HG03558 (cell line): Measurements from ENCODE around the gene SLC66A2.
"Not testable (repeated sequence)": the region's sequence is repeated elsewhere in the genome, so short reads cannot be mapped to it uniquely, and the experiment has no call there.

Experiments used
- ATAC-seq: cut with Tn5 transposase; IDR thresholded peaks from one replicate; pipeline ENCODE4 v1.9.1; 2021; ENCODE audit warnings: moderate number of reproducible peaks; ENCODE audit not compliant: unreplicated experiment; ENCODE audit errors: extremely low read depth

SLC66A2 gene

DNA sequence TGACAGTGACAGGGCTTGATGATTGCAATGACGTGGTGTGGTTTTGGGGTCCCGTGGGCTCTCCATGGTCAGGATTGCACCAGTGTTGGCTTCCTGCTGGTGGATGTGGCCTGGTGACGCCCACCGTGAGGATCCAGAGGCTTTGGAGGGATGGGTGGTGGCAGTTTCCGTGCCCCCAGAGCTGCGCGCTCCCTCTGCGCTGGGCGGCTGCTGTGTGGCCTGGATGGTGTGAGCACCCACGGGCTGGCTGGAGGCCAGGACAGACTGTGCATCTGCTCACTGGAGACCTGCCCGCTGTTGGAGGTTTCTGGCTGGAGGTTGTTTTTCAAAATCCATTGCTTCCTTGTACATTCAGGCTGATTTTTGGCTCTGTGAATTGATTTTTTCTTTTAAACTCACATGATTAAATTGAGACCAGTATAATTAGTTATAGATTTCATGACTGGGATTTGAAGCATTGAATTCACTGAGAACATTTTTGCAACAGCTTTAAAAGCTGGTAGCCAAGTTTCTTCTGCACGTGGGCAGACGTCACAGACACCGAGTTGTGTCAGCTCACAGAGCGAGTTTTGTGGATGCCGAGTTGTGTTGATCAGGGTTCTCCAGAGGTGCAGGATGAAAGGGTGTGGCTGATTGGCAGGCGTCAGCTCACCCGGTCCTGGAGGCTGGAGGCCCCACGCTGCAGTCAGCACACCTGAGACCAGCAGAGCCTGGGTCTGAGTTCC is 81.0 kb downstream of the SLC66A2 start:
- ATAC-seq: no peak

DNA sequence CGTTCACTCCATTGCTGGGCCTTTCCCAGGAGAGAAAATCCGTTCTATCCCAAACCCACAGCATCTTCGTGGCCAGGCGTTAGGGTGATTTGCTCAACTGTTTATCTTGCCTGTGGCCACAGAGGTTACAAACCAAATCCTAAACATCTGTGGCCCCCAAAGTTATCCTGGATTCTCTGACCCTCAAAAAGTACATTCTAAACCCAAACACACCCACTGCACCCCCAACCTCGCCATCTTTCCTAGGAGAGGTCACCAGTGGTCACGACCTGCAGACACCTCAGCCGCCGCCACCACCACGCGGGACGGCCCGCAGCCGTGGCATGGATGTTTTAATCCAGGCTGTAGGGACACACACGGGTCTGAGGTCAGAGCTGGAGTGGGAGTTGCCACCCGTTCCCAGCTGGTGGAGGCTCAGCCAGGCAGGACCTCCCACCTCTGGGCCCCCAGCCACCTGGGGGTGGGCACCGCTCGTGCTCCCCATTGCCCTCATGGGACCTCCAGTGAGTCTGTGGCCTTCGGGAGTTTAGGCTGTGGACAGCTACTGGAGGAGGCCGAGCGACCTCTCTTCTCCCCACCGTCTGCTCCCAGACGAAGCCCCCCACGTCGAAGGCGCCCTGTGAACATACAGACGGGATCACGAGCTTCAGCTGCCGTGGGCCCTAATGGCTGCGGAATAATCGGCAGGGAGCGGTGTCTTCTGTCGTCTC is 81.7 kb downstream of the SLC66A2 start:
- ATAC-seq: no peak

DNA sequence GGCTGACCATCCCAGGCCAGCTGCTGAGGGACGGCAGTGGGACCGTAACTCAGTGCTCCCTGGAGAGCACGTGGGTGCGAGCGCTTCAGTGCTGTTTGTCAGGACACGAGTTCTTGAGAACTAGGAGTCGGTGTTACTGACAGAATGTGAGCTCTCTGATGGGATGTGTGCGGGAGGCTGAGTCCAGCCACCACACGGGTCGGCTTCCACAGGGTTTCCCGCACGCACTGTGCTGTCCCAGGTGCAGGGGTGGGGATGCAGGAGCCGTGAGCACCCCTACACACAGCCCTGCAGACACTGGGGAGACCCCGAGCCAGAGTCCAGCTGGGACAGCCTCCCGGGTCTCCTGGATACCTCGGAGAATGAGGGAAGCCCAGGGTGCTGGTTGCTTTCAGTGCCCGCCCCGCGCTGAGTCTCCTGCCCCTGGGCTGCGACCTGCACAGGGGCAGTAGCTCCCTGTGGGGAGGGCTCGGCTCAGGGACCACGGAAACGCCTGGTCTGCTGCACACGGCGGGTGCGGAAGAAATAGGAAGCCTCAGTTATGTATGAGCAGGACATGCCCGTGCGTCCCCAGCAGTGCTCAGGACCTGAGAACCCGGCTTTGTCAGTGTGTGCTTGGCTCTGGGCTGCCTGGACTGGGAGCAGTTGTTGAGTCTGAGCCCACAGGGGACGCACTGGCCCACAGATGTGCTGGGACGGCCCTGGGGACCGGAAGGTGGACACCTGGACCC is 82.5 kb downstream of the SLC66A2 start:
- no peak for ATAC-seq

DNA sequence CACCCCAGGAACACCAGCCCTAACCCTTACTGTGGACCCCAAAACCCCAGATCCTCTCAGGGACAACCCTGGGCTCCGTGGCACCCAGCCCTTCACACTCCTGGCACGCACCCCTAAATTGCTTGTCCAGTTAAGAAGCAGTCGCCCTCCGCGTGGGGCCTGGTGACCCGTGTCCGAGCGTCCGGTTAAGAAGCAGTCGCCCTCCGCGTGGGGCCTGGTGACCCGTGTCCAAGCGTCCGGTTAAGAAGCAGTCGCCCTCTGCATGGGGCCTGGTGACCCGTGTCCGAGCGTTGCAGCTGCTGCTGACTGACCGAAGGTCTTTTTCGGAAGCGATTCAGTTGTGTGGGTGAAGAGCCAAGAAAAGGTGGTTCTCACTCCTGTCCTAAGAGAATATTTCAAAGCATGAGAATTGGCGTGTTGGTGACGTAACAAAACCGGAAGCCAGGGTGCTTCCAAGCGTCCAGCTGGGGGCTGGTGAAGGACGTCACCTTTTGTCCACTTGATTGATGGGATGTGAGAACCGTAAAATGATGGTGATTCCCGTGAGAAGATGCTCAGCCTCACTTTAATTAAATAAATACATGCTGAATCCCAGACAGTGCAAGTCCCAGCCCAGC is 83.2 kb downstream of the SLC66A2 start:
- ATAC-seq: no peak

DNA sequence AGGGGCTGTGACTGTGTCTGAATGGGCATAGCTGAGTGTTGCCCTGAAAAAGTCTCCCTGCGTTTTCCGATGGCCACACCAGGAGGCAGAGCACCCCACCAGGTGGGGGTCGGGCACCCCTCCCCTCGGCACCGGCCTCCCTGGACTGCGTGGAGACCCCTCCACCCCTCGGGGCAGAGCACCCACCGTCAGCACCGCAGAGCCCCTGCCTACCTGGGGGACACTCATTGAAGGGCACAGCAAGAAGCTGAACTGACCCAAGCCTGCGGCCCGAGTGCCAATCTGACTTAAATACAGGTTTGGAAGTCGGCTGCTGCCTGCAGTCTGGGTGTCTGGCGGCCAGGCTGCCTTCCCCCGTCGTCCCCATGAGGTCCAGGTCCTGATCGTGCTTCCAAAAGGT is 83.8 kb downstream of the SLC66A2 start:
- no peak for ATAC-seq

DNA sequence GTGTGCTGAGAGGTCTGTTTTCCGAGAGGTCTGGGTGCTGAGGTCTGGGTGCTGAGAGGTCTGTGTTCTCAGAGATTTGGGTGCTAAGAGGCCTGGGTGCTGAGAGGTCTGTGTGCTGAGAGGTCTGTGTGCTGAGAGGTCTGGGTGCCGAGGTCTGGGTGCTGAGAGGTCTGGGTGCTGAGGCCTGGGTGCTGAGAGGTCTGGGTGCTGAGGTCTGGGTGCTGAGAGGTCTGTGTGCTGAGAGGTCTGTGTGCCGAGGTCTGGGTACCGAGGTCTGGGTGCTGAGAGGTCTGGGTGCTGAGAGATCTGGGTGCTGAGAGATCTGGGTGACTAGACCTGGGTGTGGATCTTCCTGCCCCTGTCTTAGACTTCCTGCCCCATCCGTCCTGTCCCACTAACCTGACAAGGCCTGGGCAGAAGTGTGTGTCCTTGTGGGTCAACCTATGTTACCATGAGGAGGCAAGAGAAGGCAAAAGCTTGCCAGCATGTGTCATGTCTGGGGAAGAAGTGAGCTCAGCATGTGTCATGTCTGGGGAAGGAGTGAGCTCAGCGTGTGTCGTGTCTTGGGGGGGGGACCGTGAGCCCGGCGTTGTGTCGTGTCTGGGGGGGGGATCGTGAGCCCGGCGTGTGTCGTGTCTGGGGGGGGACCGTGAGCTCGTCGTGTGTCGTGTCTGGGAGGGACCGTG is 84.4 kb downstream of the SLC66A2 start:
- ATAC-seq: no peak

DNA sequence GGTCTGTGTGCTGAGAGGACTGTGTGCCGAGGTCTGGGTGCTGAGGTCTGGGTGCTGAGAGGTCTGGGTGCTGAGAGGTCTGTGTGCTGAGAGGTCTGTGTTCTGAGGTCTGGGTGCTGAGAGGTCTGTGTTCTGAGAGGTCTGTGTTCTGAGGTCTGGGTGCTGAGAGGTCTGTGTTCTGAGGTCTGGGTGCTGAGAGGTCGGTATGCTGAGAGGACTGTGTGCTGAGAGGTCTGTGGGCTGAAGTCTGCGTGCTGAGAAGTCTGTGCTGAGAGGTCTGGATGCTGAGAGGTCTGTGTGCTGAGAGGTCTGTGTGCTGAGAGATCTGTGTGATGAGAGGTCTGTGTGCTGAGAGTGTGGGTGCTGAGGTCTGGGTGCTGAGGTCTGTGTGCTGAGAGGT is 85.5 kb downstream of the SLC66A2 start:
- not testable (repeated sequence) for ATAC-seq

DNA sequence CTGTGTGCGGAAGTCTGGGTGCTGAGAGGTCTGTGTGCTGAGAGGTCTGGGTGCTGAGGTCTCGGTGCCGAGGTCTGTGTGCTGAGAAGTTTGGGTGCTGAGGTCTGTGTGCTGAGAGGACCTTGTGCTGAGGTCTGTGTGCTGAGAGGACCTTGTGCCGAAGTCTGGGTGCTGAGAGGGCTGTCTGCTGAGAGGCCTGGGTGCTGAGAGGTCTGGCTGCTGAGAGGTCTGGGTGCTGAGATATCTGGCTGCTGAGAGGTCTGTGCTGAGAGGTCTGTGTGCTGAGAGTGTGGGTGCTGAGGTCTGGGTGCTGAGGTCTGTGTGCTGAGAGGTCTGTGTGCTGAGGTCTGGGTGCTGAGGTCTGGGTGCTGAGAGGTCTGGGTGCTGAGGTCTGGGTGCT is 86.5 kb downstream of the SLC66A2 start:
- not testable (repeated sequence) for ATAC-seq

DNA sequence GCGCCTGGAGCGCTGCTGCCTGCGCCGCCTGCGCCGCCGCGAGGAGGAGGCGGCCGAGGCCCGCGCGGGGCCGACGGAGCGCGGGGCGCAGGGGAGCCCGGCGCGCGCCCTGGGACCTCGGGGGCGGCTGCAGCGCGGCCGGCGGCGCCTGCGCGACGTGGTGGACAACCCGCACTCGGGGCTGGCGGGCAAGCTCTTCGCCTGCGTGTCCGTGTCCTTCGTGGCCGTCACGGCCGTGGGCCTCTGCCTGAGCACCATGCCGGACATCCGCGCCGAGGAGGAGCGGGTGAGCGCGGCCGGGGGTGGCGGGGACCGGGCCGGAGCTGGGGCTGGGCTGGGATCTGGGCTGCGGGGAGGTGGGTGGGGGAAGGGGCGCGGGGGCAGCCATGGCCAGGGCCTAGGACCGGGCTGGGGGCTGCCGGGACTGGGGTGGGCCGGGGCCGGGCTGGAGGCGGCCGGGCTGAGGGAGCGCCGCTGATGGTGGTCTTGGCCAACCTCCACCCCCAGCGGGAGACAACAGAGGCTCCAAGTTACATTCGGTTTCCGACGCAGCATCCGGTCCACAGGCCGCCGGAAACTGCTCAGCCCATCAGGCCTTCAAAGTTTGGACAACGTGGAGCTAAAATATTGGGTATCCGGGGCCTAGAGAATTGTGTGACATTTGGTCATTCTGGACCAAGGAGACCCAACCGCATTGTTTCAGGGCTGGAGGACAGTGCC is 87.3 kb downstream of the SLC66A2 start:
- no peak for ATAC-seq

DNA sequence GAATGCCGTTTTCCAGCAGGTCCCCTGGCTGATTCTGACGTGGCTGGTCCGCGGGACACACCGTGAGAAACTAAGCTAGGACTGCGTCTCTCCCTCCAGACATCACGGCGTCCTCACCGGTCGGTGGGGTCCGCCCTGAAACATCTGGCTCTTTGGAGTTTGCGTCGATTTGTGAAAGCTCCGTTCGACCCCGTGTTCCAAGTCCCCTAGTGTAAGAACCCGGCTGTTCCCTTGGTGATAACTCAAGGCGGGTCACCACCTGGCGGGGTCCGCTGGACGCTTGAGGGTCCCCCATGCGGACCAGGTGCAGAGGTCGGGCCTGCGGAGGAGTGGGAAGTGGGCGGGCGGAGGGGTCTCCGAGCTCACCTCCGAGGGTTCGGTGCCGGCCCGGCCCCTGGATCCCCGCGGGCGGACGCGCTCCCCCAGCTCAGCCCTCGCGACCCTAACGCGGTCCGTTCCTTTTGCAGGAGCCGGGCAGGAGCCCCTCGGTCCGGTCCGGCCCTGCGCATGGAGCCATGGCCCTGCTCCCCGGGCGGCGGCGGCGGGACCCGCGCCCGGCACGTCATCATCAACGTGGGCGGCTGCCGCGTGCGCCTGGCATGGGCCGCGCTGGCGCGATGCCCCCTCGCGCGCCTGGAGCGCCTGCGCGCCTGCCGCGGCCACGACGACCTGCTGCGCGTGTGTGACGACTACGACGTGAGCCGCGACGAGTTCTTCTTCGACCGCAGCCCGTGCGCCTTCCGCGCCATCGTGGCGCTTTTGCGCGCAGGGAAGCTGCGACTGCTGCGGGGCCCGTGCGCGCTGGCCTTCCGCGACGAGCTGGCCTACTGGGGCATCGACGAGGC is 88.1 kb downstream of the SLC66A2 start:
- ATAC-seq: no peak

DNA sequence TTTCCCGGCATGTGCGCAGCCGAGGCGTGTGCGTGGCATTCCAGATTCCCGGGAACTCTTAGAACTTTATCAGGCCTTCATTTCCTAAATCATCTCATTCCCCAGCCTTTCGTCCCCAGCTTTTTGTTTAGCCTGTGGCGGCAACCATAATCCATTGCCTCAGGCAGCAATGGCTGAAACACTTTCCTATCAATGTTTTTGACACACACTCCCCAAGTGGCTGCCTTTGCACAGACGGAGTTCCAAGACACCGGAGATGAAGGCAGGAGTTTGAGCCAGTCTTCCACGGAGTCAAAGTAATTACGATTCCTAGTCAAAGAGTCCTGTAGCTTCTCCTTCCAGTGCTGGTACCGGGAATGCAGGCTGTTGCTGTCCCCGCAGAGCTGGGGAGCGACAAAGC is 88.9 kb downstream of the SLC66A2 start:
- ATAC-seq: no peak

DNA sequence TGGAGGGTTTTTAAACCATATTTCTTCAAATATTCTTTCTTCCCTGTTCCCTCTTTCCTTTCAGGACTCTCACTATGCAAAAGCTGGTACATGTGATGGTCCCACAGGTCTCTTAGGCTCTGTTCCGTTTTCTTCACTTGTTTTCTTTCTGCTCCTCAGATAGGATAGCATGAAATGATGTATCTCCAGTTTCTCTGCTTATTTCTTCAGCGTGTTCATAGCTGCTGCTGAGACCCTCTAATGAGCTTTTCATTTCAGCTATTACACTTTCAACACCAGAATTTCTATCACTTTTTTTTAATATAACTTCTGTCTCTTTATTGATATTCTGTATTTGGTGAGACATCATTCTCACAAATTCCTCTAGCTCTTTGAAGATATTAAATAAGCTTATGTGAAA is 89.8 kb downstream of the SLC66A2 start:
- no peak for ATAC-seq

DNA sequence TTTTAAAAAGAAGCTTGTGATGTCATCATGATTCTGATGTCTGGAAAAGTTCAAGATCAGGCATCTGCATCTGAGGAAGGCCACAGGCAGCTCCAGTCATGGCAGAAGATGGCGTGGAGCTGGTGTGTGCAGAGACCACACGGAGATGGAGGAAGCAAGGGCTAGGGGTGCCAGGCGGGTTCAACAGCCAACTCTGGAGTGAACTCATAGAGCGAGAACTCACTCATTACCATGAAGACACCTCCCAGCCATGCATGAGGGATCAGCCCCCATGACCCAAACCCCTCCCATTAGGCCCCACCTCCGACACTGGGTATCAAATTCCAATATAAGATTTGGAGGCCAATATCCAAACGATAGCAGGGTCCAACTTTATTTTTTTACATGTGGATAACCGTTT is 92.1 kb downstream of the SLC66A2 start:
- ATAC-seq: no peak

DNA sequence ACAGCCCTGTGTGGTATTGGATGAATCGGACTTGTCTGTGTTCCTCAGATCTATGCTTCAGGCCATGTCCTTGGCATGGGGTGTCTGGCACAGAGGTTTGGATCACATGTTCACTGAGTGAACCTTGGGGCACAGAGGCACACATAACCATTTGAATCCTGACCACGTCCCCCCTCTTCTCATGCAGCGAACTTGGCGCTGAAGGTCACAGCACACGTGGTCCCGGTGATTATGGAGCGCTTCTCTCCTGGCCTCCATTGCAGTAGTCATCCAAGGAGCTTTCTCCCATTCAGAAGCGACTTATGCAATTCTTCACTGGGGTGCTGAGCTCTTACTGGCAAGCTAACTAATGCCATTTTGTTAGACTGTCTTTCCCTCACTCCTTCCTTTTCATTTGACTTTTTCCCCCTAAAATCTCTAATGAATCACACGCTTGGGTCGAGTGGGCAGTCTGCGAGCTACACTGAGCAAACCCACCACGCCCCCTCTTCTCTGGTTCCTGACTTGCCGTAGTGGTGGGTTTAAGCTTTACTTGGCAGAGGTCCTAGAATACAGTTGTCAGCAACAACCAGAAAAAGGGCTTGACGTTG is 94.3 kb downstream of the SLC66A2 start:
- ATAC-seq: no peak

DNA sequence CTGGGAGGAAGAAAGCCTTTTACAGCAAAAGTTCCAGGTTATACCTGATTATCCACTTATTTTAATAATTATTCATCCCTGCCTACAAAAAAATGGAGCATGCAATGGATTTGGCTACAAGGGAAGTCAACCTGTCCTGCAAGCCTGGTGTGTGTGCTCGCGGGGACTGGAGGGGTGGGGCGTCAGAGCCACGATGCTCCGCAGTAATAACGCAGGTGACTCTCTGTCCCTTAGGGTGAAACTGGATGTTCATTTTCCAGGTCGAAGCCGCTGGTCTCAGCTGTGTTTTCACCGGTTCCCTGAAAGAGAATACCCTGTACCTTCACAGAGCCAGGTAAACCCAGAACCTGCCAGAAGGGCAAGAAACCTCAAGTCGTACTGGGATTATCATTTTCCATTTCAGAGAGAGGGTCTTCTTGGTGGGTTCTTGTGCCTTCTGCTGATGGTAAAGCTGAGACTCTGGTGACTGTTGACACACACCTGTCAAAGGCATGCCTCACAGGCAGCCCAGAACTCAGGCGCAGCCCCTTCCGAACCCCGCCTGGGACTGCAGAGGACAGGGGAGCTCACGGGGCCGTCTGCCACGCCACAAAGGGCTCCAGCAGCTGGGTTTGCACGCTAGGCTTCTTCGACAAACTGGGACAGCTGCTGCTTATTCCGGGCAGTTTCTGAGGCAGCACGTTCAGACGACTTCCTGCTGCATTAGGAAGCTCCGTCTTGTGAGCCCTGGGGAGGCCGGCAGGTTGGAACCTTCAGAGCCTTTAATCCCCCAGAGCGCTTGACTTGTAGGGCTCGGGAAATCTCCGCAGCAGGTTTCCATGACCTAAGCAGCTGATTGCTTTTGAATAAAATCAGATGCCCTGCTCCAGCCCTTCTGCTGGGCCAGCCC is 95.1 kb downstream of the SLC66A2 start:
- ATAC-seq: no peak

DNA sequence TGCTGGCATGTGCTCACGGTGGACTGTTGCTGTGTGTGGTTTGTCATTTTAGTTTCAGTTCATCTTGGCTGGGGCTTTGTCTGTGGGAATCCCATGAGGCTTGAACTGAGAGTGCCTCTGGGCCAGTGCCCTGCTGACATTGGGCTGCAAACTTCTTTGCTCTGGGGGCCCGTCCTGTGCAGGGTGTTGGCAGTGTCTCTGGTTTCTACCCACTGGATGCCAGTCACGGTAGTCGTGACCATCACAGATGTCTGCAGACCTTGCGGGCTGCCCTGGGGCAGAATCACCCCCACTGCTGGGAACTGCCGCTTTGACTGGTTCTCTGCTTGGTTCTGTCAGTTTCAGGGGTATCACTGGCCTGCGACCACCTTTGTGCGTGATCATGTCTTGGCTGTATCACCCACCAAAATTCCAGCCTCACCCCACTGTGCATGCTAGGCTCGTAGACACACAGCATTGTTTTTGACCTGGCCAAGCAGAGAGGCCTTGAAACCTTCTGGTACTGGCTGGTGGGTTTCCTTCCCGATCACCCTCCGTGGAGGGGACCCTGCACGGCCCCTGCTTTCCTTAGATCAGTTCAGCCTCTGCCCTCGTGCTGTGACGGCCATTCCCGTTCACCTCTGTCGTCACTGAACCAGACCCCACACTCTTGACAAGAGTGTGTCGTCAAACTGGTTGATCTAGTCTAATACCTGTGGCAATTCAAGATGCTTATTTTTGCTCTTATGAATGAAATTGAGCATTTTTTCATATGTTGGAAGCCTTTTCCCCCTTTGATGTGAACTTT is 96.1 kb downstream of the SLC66A2 start:
- no peak for ATAC-seq

DNA sequence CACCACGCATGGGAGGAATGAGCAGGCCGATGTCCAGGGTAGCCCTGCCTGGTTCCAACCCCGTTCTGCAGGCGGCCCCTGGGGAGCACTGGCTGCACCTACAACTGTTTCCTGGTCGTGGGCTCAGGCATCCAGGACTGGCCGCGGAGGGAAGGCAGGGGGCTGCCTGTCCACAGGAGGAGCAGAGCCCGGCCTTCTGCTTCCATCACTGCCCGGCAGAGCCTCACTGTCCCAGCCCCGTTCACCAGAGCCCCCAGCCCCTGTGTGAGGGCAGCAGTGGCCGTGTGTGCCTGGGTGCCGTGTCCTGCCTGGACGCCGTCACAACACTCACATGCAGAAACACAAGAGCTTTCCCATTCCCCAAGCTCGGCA is 97.5 kb downstream of the SLC66A2 start:
- no peak for ATAC-seq
